GM12875 (cell line): Measurements from ENCODE around the gene RNF144A.
"Not testable (repeated sequence)": the region's sequence is repeated elsewhere in the genome, so short reads cannot be mapped to it uniquely, and the experiment has no call there.

Experiments
- H3K4me3 ChIP-seq: one replicate; pipeline ENCODE4 v1.5.1; 2011; ENCODE audit warnings: low read depth, low read length, control low read depth
- CTCF ChIP-seq: IDR thresholded peaks from 2 replicates; pipeline ENCODE4 v1.5.1; 2011; ENCODE audit warnings: low read depth, mild to moderate bottlenecking, control low read depth, inconsistent platforms, low read length, moderate library complexity, borderline replicate concordance; ENCODE audit not compliant: insufficient read depth

The RNF144A gene

DNA sequence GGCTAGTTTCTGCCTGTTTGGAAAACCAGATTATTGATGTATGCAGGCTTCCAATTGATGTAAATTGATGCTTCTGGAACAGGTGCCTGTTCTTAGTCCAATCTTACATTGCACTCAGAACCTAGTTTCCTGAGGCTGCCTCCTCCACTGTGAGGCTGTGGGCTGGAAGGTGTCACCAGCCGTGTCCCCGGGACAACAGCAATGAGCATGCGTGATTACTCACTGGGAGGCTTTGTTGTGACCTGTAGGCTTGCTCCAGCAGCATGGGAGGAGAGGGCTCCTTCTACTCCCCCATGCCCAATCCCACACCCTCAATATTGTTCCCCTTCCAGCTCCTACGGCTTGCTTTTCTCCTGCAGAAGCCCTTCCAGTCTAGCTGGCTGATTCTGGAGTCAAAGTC, 28.5 kb upstream of the RNF144A start:
- H3K4me3 ChIP-seq, result no peak overlapping the region
- TF ChIP-seq CTCF, result no peak

GRCh38 chr2:6893876-6894482, 23.2 kb upstream of the RNF144A start:
- TF ChIP-seq CTCF, result no peak
- no peak overlapping the region for H3K4me3 ChIP-seq

GRCh38 chr2:6896930-6897759, 20.1 kb upstream of the RNF144A start:
- H3K4me3 ChIP-seq, result no peak overlapping the region
- TF ChIP-seq CTCF, result peak; percentile 37; the same call in 1 of the 2 replicates

DNA sequence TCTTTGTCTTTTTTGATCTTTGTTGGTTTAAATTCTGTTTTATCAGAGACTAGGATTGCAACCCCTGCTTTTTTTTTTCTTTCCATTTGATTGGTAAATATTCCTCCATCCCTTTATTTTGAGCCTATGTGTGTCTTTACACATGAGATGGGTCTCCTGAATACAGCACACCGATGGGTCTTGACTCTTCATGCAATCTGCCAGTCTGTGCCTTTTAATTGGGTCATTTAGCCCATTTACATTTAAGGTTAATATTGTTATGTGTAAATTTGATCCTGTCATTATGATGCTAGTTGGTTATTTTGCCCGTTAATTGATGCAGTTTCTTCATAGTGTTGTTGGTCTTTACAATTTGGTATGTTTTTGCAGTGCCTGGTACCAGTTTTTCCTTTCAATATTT, 14.6 kb upstream of the RNF144A start:
- H3K4me3 ChIP-seq, result not testable (repeated sequence)

DNA sequence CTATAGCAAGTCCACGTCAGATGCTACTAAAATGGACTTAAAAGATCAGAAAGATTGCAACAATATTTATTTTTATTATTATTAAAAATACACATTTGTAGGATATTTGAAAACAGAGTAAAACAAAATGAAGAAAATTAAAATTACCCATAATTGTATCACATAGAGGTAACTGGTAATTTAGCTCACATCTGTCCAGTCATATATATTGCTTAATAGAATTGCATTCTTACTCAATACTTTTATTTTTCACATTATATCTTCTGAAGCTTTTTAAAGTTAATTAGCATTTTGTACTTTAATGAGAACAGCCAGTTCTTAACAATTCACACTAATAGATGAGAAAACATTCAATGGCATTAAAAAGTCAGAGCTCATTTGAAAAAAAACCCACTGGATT, 11.5 kb upstream of the RNF144A start:
- no peak overlapping the region for H3K4me3 ChIP-seq
- no peak for TF ChIP-seq CTCF

DNA sequence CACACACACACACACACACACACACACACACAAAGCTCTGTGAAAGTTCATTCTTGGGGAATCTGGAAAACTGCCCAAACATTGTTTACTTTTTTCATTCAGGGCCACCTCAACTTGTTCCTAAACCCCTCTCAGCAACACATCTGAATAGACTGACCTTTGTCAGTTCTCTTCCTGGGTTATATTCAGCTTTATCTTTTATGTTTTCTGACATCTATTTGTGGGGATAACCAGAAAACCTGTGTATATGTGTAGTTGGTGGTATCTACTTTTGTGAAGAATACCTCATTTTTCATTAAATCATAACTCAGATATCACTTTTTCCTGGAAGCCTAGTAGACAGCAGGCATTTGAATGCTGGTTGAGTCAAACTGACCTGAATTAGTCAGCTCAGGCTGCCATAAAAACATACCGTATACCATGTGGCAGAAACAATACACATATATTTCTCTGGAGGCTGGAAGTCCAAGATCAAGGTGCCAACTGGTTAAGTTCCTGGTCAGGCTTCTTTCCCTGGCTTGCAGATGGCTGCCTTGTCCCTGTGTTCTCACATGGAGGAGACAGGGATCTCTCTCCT, 11.0 kb upstream of the RNF144A start:
- no peak overlapping the region for H3K4me3 ChIP-seq
- no peak for TF ChIP-seq CTCF

DNA sequence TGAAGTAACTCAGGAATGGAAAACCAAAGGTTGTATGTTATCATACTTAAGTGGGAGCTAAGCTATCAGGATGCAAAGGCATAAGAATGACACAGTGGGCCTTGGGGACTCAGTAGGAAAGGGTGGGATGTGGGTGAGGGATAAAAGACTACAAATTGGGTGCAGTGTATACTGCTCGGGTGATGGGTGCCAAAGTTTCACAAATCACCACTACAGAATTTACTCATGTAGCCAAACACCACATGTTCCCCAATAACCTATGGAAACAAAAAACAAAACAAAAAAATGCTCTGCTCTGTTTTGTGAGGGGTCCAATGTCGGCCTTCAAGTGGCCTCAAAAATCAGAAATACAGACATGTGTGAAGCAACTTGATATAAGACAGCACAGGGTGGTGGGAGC, 8.9 kb upstream of the RNF144A start:
- no peak for TF ChIP-seq CTCF
- H3K4me3 ChIP-seq, result no peak overlapping the region
